GM23338 (cell line): Measurements from ENCODE around the gene IL36A.

ENCODE experiments used
- CTCF ChIP-seq, 2 experiments: fragments of 200-600 bp in 1 of 2; sonication (generic) in 1 of 2; conservative IDR thresholded peaks; 2 replicates each; pipeline versions ENCODE4 v1.5.1 to v1.6.1; 2016 to 2017; ENCODE audit warnings: antibody characterized with exemption in 2 of 2, low read depth in 2 of 2, mild to moderate bottlenecking in 2 of 2, moderate library complexity in 1 of 2
- NANOG ChIP-seq: IDR thresholded peaks from 2 replicates; pipeline ENCODE4 v1.6.1; 2016; ENCODE audit warnings: antibody characterized with exemption, borderline replicate concordance

GRCh38 chr2:112995346-112995920, 9.8 kb upstream of the IL36A start:
- TF ChIP-seq CTCF (conservative IDR thresholded peaks at IDR 0.05; ENCODE audit: low read depth in 2 of 2) = no peak
- no peak for TF ChIP-seq NANOG
